GM21717 (cell line): Measurements from ENCODE around the gene TNNI3.
"Not testable (repeated sequence)": the region's sequence is repeated elsewhere in the genome, so short reads cannot be mapped to it uniquely, and the experiment has no call there.

Experiments
- ATAC-seq: cut with Tn5 transposase; IDR thresholded peaks from one replicate; pipeline ENCODE4 v1.9.1; 2021; ENCODE audit warnings: mild to moderate bottlenecking, moderate library complexity; ENCODE audit not compliant: unreplicated experiment

TNNI3 gene

GRCh38 chr19:55114566-55115145, 42.9 kb downstream of the TNNI3 start:
- ATAC-seq: no peak

- ATAC-seq: no peak
Measured at GRCh38 chr19:55113570-55114039, 43.9 kb downstream of the TNNI3 start.

GRCh38 chr19:55112777-55113569, 44.6 kb downstream of the TNNI3 start:
- no peak for ATAC-seq

GRCh38 chr19:55112246-55112776, 45.2 kb downstream of the TNNI3 start:
- no peak for ATAC-seq

- no peak for ATAC-seq
Measured at GRCh38 chr19:55111238-55111831, 46.2 kb downstream of the TNNI3 start.

- ATAC-seq: no peak
Measured at GRCh38 chr19:55109527-55110291, 47.8 kb downstream of the TNNI3 start.

- not testable (repeated sequence) for ATAC-seq
Measured at GRCh38 chr19:55107252-55107651, 50.3 kb downstream of the TNNI3 start.

- ATAC-seq: no peak
Measured at GRCh38 chr19:55106591-55106990, 50.9 kb downstream of the TNNI3 start.

GRCh38 chr19:55105237-55105636, 52.3 kb downstream of the TNNI3 start:
- no peak for ATAC-seq

- no peak for ATAC-seq
Measured at GRCh38 chr19:55103190-55103589, 54.3 kb downstream of the TNNI3 start.
